Medulla oblongata (tissue), 1 donor: ENCODE measurements around the gene TNFRSF25.
"Not testable (repeated sequence)": the region's sequence is repeated elsewhere in the genome, so short reads cannot be mapped to it uniquely, and the experiment has no call there.

Source experiments
- DNase-seq: peaks from one replicate; pipeline ENCODE4 v3.0.0-alpha.2; 2015; ENCODE audit errors: extremely low spot score

The TNFRSF25 gene

GRCh38 chr1:6468729-6469461 is 2.9 kb upstream of the TNFRSF25 start:
- no peak for DNase-seq

DNA sequence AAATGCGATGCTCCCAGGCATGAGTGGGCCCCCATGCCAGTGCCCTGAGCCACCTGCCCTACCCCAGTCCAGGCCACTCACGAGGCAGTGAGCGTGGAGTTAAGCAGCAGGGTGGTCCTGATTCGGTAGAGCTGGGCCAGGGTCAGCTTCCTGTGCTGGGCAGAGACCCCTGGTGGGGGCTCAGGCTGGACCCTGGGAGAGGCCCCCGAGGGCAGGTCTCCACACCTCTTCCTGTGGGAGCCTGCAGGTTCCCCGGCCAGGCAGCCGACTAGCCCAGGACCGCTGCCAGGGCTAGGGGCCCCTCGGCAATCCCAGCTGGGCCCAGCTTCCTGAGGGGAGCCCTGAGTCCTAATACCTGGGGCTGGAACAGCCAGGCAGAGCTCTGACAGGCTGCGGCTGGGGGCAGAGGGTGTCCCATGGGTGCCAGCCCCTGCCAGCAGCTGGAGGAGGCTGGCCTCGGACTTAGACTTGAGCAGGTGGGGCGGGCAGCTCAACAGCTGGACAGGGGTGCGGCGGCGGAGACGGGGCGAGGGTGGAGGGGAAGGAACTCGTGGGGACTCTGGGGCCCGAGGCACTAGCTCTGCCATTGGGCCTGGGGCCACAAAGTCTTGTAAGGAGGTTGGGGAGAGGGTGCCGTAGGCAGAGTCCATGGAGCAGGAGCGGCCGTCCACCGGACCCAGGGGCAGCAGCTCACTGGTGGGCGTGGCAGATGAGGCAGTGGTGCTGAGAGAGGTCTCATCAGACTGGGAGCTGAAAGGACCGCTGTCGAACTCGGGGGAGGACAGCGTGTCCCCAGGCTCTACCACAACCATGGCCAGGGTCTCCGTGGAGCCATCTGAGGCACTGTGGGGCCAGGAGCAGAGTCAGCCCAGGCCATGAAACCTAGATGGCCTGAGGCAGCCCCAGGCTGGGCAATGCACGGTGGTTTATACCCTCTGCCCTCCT is 2.0 kb upstream of the TNFRSF25 start:
- DNase-seq, result no peak

- no peak for DNase-seq
These were observed 1.3 kb upstream of the TNFRSF25 start for GRCh38 chr1:6467224-6467623.

DNA sequence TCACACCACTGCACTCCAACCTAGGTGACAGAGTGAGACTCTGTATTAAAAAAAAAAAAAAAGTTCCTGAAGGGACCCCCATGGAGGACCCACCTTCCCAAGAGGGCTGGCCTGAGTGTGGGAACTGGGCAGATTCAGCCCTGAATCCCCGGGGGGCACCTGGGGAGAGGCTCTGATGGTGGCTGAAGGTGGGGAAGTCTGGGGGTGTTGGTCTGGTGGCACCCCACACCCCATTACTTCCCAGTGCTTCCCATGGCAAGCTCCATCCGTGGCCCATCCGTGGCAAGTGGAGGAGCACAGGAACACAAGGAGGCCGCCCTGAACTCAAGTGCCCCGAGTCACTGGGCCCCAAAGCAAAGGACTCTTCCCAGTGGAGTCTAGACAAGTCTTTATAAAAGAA is 778 bp upstream of the TNFRSF25 start:
- DNase-seq, result no peak

- DNase-seq, result no peak
These were observed 440 bp downstream of the TNFRSF25 start for GRCh38 chr1:6465461-6466005.

DNA sequence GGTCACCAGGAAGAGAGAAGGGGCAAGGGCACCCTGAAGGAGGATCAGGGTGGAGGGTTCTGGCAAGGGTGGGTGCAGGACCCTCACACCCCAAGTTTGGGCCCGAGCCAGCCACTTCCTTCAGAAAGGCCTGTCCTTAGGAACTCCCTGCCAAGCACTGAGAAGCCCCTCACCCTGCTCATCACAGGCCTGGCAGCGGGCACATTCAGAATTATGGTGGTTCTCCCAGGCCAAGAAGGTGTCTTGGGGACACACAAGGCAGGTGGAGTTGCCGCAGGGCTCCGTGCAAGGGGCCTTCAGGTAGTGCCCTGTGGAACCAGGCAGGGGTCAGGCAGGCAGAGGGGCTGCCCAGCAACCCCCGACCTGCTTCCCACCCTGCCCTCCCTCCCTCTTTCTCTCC is 1.1 kb downstream of the TNFRSF25 start:
- DNase-seq, result no peak

GRCh38 chr1:6464514-6464836 is 1.5 kb downstream of the TNFRSF25 start:
- no peak for DNase-seq

- no peak for DNase-seq
These were observed 2.9 kb downstream of the TNFRSF25 start for GRCh38 chr1:6463120-6463412.

DNA sequence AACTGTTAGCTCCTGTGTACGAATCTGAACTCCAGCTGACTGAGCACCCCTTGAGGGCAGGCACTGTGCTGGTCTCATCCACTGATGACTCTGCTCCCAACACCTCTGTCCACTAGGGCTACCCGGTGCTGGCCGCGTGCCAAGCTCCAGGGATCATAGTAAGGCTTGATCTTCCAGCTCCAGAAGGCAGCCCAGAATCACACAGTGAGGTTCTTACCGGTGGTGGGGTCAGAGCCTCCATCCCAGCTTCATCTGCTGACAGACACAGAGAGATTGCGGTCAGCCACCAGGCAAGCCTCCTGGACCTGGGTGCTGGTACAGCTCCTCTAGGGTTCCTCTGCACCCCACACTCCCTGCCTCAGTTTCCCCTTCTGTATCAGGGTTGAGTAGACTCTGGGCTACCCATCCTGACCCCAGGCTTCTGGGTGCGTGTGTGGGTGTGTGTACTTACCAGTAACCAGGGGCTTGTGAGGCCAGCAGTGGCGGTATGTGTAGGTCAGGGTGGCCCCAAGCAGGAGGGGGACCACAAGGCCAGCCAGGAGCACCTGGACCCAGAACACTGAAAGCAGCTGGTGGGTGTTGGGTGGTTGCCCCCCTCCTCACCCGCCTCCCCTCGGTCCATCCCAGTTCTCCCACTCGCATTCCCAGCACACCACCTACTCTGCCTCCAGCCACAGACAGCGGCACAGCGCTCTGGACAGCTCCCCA is 3.4 kb downstream of the TNFRSF25 start:
- no peak for DNase-seq

GRCh38 chr1:6461538-6462411 is 4.2 kb downstream of the TNFRSF25 start:
- DNase-seq, result no peak

- DNase-seq, result no peak
These were observed 4.9 kb downstream of the TNFRSF25 start for GRCh38 chr1:6461051-6461530.

DNA sequence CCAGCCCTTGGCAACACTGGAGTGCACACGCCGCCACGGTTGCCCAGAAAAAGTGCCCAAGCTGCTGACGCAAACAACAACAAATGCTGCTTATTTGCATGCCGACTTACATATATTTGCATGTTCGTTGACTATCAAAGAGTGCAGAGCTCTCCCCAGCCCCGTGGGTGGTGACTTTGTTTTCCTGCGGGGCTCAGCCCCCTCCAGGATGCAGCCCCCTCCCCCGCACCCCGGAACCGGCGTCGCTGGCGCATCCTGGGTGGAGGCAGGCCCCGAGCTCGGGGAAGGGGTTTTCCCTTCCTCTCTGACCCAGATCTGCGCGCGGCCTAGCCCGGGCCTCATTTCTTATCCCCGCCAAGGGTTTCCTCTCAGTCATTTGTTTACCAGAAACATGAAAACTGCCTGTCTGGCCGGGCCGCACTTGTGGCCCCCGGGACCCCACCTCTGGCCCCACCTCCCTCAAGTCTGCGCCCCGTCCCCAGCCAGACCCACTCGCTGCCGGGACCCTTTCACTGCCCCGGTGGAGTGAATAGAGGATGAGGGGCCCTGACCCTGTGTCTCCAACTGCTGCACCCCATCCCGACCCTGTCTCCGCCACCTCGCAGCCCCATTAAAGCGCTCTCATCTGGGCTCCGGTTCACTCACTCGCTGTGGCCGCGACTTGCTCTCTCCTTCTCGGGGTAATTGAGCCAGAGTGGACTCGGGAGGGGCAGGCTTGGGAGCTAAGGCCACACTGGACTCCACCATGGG is 5.5 kb downstream of the TNFRSF25 start:
- DNase-seq, result no peak

DNA sequence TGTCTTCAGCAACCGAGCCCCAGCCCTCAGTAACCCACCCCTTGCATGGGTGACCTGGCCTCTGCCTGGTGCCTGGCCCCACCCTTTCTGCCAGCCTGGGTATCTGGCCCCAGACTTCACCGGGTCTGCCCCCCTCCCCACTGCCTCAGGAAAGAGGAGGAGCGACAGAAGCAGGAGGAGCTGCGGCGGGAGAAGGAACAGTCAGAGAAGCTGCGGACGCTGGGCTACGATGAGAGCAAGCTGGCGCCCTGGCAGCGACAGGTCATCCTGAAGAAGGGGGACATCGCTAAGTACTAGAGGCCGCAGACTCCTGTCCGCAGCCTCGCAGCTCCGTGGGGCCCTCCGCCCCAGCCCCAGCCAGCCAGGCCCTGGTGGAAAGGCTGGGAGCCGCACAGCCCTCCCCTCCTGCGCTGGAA is 6.1 kb downstream of the TNFRSF25 start:
- no peak for DNase-seq

GRCh38 chr1:6456800-6457466 is 9.0 kb downstream of the TNFRSF25 start:
- no peak for DNase-seq

DNA sequence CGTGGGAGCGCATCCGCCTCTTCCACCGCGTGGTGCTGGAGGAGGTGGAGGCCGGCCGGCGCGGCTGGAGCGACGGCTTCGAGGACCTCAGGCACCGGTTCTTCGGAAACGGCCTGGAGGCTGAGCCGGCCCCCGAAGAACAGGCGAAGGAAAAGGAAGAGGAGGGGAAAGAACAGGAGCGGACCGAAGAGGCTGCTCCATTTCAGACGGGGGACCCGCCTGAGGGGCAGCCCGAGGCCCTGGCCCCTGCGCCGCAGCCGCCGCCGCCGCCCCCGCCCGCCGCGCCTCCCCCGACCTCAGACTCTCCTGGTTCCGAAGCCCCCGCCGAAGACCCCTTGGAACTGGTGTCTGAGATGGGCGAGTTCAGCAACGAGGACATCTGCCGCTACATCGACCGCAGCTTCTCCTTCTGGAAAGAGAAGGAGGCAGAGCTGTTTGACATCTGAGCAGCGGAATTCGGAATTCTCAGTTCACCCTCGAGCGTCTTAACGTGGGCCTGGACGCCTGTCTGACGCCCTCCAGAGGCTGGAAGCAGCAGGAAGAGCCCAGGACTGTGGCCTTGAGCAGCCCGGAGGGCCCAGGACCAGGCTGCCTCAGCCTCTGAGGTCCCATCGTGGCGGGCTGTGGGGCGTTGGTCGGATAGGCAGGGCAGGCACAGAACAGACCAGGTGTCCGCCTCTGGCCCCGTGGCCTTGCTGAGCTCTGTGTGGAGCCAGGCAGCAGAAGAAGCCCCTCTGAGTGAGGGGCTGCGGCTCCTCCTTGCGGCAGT is 10.0 kb downstream of the TNFRSF25 start:
- DNase-seq, result not testable (repeated sequence)

- DNase-seq, result no peak
These were observed 10.9 kb downstream of the TNFRSF25 start for GRCh38 chr1:6454856-6455751.

DNA sequence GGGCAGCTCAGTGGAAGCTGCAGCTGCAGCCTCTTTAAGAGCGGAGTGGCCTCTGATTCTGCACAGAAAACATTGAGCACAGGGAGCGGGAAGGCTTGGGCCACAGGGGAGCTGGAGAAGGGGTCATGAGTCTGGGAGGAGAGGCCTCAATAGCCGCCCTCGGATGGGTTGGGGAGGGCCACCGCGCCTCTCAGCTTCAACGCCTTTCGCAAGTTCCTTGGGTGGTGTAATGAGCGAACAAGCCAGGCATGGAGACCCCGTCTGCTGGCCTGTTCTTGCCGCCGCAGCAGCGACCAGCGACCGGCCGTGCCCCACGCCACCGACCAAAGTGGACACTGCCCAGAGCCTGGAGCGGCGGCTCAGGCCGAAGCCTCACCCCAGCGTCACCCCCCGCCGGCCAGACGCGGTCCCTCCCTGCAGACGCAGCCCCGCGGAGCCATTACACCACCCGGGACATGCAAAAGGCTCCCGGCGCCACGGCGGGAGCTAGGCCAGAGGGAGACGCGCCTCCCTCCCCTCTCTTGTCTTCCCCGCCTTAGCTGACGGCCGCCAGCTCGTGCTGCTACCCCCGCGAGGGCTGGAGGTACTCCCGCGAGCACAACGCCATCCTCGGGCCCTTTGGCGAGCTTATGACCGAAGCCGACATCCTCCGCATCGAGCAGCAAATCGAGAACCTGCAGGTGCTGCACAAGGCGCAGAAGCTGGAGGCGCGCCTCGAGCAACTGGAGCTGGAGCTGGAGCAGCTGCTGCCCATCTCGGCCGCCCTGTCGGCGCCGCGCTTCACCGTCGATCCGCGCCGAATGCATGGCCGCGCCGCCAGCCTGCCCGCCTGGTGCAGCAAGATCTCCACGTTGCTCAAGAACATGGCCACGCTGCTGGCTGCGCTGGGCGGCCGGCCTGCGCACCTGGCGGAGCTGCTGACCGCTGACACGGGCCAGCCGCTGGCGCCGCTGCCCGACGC is 11.8 kb downstream of the TNFRSF25 start:
- not testable (repeated sequence) for DNase-seq
